Measurements from ENCODE around the gene SRGAP2C. TPM values are rescaled to one million over a fixed set of nuclear protein-coding genes. Genes with fewer than 3 reads are reported as not detected.
"Not testable (repeated sequence)": the region's sequence is repeated elsewhere in the genome, so short reads cannot be mapped to it uniquely, and the experiment has no call there.

The SRGAP2C gene
- total RNA-seq, 4 donors from 2014 or later = 2.5 to 6.0 (median 3.5) TPM

- H3K36me3 ChIP-seq; H3K4me3 ChIP-seq; H3K4me1 ChIP-seq; H3K9me3 ChIP-seq; DNase-seq; ATAC-seq; H3K27me3 ChIP-seq; intact Hi-C loops (cut with DNase I; ENCODE audit: low total_unique reads); in situ Hi-C loops (cut with MboI; ENCODE audit: low sequenced_read_pairs in 4 of 4); H3K27ac ChIP-seq: not testable (repeated sequence)
These were observed 23.4 kb upstream of the SRGAP2C start for GRCh38 chr1:121161199-121161901.

- H3K4me3 ChIP-seq; H3K27me3 ChIP-seq; intact Hi-C loops (cut with DNase I; ENCODE audit: low total_unique reads); H3K4me1 ChIP-seq; H3K27ac ChIP-seq; in situ Hi-C loops (cut with MboI; ENCODE audit: low sequenced_read_pairs in 4 of 4); H3K9me3 ChIP-seq; ATAC-seq; DNase-seq; H3K36me3 ChIP-seq: not testable (repeated sequence)
These were observed 20.7 kb upstream of the SRGAP2C start for GRCh38 chr1:121163850-121164757.

GRCh38 chr1:121165296-121165695 is 19.5 kb upstream of the SRGAP2C start:
- intact Hi-C loops (cut with DNase I; ENCODE audit: low total_unique reads); DNase-seq; ATAC-seq; H3K27ac ChIP-seq; H3K9me3 ChIP-seq; in situ Hi-C loops (cut with MboI; ENCODE audit: low sequenced_read_pairs in 4 of 4); H3K27me3 ChIP-seq; H3K4me1 ChIP-seq; H3K36me3 ChIP-seq; H3K4me3 ChIP-seq: not testable (repeated sequence)

GRCh38 chr1:121167225-121167738 is 17.5 kb upstream of the SRGAP2C start:
- H3K27me3 ChIP-seq; H3K27ac ChIP-seq; H3K9me3 ChIP-seq; H3K4me1 ChIP-seq; H3K4me3 ChIP-seq; H3K36me3 ChIP-seq; ATAC-seq; intact Hi-C loops (cut with DNase I; ENCODE audit: low total_unique reads); DNase-seq; in situ Hi-C loops (cut with MboI; ENCODE audit: low sequenced_read_pairs in 4 of 4): not testable (repeated sequence)

- H3K4me1 ChIP-seq; ATAC-seq; in situ Hi-C loops (cut with MboI; ENCODE audit: low sequenced_read_pairs in 4 of 4); H3K27ac ChIP-seq; H3K36me3 ChIP-seq; DNase-seq; H3K9me3 ChIP-seq; intact Hi-C loops (cut with DNase I; ENCODE audit: low total_unique reads); H3K27me3 ChIP-seq; H3K4me3 ChIP-seq: not testable (repeated sequence)
These were observed 16.6 kb upstream of the SRGAP2C start for GRCh38 chr1:121168152-121168668.

- H3K4me1 ChIP-seq; H3K27ac ChIP-seq; H3K36me3 ChIP-seq; intact Hi-C loops (cut with DNase I; ENCODE audit: low total_unique reads); DNase-seq; H3K27me3 ChIP-seq; H3K9me3 ChIP-seq; in situ Hi-C loops (cut with MboI; ENCODE audit: low sequenced_read_pairs in 4 of 4); ATAC-seq; H3K4me3 ChIP-seq: not testable (repeated sequence)
These were observed 8.1 kb upstream of the SRGAP2C start for GRCh38 chr1:121176649-121177048.

- H3K27me3 ChIP-seq; H3K4me3 ChIP-seq; H3K36me3 ChIP-seq; H3K4me1 ChIP-seq; H3K9me3 ChIP-seq; intact Hi-C loops (cut with DNase I; ENCODE audit: low total_unique reads); in situ Hi-C loops (cut with MboI; ENCODE audit: low sequenced_read_pairs in 4 of 4); DNase-seq; ATAC-seq; H3K27ac ChIP-seq: not testable (repeated sequence)
These were observed 6.6 kb upstream of the SRGAP2C start for GRCh38 chr1:121178197-121178596.

- H3K27ac ChIP-seq; ATAC-seq; intact Hi-C loops (cut with DNase I; ENCODE audit: low total_unique reads); H3K4me1 ChIP-seq; H3K36me3 ChIP-seq; DNase-seq; H3K27me3 ChIP-seq; H3K9me3 ChIP-seq; in situ Hi-C loops (cut with MboI; ENCODE audit: low sequenced_read_pairs in 4 of 4): not testable (repeated sequence)
- H3K4me3 ChIP-seq = peak overlapping the region; percentile 34 to 52 (median 42)
These were observed 908 bp upstream of the SRGAP2C start for GRCh38 chr1:121183867-121184266.

- H3K9me3 ChIP-seq; H3K36me3 ChIP-seq; intact Hi-C loops (cut with DNase I; ENCODE audit: low total_unique reads); in situ Hi-C loops (cut with MboI; ENCODE audit: low sequenced_read_pairs in 4 of 4); H3K4me1 ChIP-seq; H3K27me3 ChIP-seq: not testable (repeated sequence)
- peak overlapping the region; percentile 51 to 75 (median 70) for H3K27ac ChIP-seq
- peak; percentile 9 to 11 for ATAC-seq
- H3K4me3 ChIP-seq = peak overlapping the region; percentile 54 to 63 (median 55)
- DNase-seq = peak in 1 of 2 donors; percentile 11
These were observed 449 bp downstream of the SRGAP2C start for GRCh38 chr1:121185140-121185708.

GRCh38 chr1:121186191-121186590 is 1.4 kb downstream of the SRGAP2C start:
- ATAC-seq; H3K27ac ChIP-seq; H3K4me1 ChIP-seq; H3K27me3 ChIP-seq; H3K9me3 ChIP-seq; in situ Hi-C loops (cut with MboI; ENCODE audit: low sequenced_read_pairs in 4 of 4); intact Hi-C loops (cut with DNase I; ENCODE audit: low total_unique reads); H3K36me3 ChIP-seq: not testable (repeated sequence)
- H3K4me3 ChIP-seq = peak overlapping the region in 1 of 4 donors; percentile 32
- peak in 1 of 2 donors; percentile 18 for DNase-seq

GRCh38 chr1:121187914-121188313 is 3.1 kb downstream of the SRGAP2C start:
- H3K27me3 ChIP-seq; H3K27ac ChIP-seq; ATAC-seq; H3K4me1 ChIP-seq; intact Hi-C loops (cut with DNase I; ENCODE audit: low total_unique reads); H3K4me3 ChIP-seq; in situ Hi-C loops (cut with MboI; ENCODE audit: low sequenced_read_pairs in 4 of 4); H3K36me3 ChIP-seq; DNase-seq; H3K9me3 ChIP-seq: not testable (repeated sequence)

Data from gastrocnemius medialis (tissue), 4 donors.